Gastroesophageal sphincter (tissue), 3 donors: ENCODE data around the gene ACOT2.

ENCODE experiments used
- EP300 ChIP-seq: sonication (generic); formaldehyde crosslinking; IDR thresholded peaks from one replicate; pipeline ENCODE4 v1.6.1; 2017; ENCODE audit warnings: antibody characterized with exemption, mild to moderate bottlenecking
- POLR2A ChIP-seq, 2 donors: fragments of 450-650 bp; IDR thresholded peaks; one replicate each; pipeline ENCODE4 v1.6.1; 2017; ENCODE audit warnings: antibody characterized with exemption in 2 of 2, mild to moderate bottlenecking in 2 of 2, moderate library complexity in 1 of 2
- POLR2AphosphoS5 ChIP-seq: sonication (generic); formaldehyde crosslinking; IDR thresholded peaks from one replicate; pipeline ENCODE4 v1.6.1; 2017; ENCODE audit warnings: antibody characterized with exemption
- TF ChIP-seq, protein P1 (sequence below), 4 experiments: fragments of 200-600 bp in 2 of 4; fragments of 450-650 bp in 2 of 4; sonication (generic) in 1 of 4; IDR thresholded peaks; one replicate each; pipeline ENCODE4 v1.5.1; 2017 to 2019; ENCODE audit warnings: antibody characterized with exemption in 4 of 4, mild to moderate bottlenecking in 2 of 4, moderate library complexity in 2 of 4

GRCh38 chr14:73619524-73619923 is 50.5 kb downstream of the ACOT2 start:
- TF ChIP-seq, protein P1, sequence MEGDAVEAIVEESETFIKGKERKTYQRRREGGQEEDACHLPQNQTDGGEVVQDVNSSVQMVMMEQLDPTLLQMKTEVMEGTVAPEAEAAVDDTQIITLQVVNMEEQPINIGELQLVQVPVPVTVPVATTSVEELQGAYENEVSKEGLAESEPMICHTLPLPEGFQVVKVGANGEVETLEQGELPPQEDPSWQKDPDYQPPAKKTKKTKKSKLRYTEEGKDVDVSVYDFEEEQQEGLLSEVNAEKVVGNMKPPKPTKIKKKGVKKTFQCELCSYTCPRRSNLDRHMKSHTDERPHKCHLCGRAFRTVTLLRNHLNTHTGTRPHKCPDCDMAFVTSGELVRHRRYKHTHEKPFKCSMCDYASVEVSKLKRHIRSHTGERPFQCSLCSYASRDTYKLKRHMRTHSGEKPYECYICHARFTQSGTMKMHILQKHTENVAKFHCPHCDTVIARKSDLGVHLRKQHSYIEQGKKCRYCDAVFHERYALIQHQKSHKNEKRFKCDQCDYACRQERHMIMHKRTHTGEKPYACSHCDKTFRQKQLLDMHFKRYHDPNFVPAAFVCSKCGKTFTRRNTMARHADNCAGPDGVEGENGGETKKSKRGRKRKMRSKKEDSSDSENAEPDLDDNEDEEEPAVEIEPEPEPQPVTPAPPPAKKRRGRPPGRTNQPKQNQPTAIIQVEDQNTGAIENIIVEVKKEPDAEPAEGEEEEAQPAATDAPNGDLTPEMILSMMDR (IDR thresholded peaks at IDR 0.05): no peak
- TF ChIP-seq POLR2A (IDR thresholded peaks at IDR 0.05) (no peak), POLR2AphosphoS5 (no peak), EP300 (no peak)
